IPS-20b (cell line): ENCODE measurements around the gene CABS1.

Source experiments
- H3K27ac ChIP-seq: one replicate; pipeline ENCODE4 v1.5.1; 2013; ENCODE audit warnings: low read length
- H3K27me3 ChIP-seq: 2 replicates; pipeline ENCODE4 v1.6.1; 2013; ENCODE audit warnings: mild to moderate bottlenecking, low read length, inconsistent platforms; ENCODE audit not compliant: insufficient read depth
- H3K36me3 ChIP-seq: 2 replicates; pipeline ENCODE4 v1.6.1; 2013; ENCODE audit warnings: low read depth, mild to moderate bottlenecking, inconsistent platforms, low read length, moderate library complexity; ENCODE audit not compliant: insufficient read depth
- H3K4me1 ChIP-seq: 2 replicates; pipeline ENCODE4 v1.6.1; 2013; ENCODE audit warnings: mild to moderate bottlenecking, control low read depth, inconsistent platforms, low read length, moderate library complexity; ENCODE audit not compliant: insufficient read depth
- H3K4me3 ChIP-seq: 2 replicates; pipeline ENCODE4 v1.5.1; 2013; ENCODE audit warnings: mild to moderate bottlenecking, low read length, inconsistent platforms
- H3K9ac ChIP-seq: 2 replicates; pipeline ENCODE4 v1.6.1; 2013; ENCODE audit warnings: low read depth, mild to moderate bottlenecking, inconsistent platforms, low read length, moderate library complexity
- H3K9me3 ChIP-seq: 2 replicates; pipeline ENCODE4 v1.6.1; 2013; ENCODE audit warnings: mild to moderate bottlenecking, low read depth, low read length, inconsistent platforms; ENCODE audit not compliant: insufficient read depth

Gene CABS1

GRCh38 chr4:70326052-70326451, 8.7 kb upstream of the CABS1 start:
- no peaks in the 10 kb centered on the region for H3K36me3 ChIP-seq
- peaks cover 31% of the 10 kb centered on the region; the same call in 1 of the 2 replicates for H3K9me3 ChIP-seq
- H3K4me1 ChIP-seq, result no peaks in the 10 kb centered on the region
- H3K27ac ChIP-seq, result no peak overlapping the region
- no peak overlapping the region for H3K9ac ChIP-seq
- H3K27me3 ChIP-seq, result no peaks in the 10 kb centered on the region
- no peak overlapping the region for H3K4me3 ChIP-seq

DNA sequence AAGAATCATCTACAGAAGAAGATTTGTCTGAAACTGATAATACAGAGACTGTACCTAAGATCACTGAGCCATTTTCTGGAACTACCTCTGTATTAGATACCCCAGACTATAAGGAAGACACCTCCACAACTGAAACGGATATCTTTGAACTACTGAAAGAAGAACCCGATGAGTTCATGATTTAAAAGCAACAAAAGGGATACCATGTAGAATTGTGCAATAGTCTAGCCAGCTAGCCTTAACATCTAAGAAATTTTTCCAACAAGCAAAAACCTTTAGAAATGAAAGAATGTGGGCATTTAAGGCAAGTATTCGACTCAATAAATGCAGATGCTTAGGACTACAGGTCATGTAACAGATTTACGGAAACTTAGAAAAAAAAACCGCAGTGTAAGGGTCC, 1.3 kb downstream of the CABS1 start:
- no peak overlapping the region for H3K9ac ChIP-seq
- no peaks in the 10 kb centered on the region for H3K27me3 ChIP-seq
- H3K4me3 ChIP-seq, result no peak overlapping the region
- no peaks in the 10 kb centered on the region for H3K36me3 ChIP-seq
- no peak overlapping the region for H3K27ac ChIP-seq
- H3K9me3 ChIP-seq, result no peaks in the 10 kb centered on the region
- H3K4me1 ChIP-seq, result no peaks in the 10 kb centered on the region

- no peaks in the 10 kb centered on the region; the same call in 1 of the 2 replicates for H3K4me1 ChIP-seq
Observed at GRCh38 chr4:70337886-70338420, 3.2 kb downstream of the CABS1 start.

GRCh38 chr4:70356185-70356584, 21.4 kb downstream of the CABS1 start:
- H3K9ac ChIP-seq, result no peak overlapping the region
- H3K4me1 ChIP-seq, result no peaks in the 10 kb centered on the region
- H3K4me3 ChIP-seq, result no peak overlapping the region
- no peaks in the 10 kb centered on the region for H3K36me3 ChIP-seq
- no peak overlapping the region for H3K27ac ChIP-seq
- no peaks in the 10 kb centered on the region for H3K9me3 ChIP-seq
- no peaks in the 10 kb centered on the region for H3K27me3 ChIP-seq

More at GRCh38 chr4:70337886-70338420, 3.2 kb downstream of the CABS1 start:
- H3K27me3 ChIP-seq, result no peaks in the 10 kb centered on the region
- H3K4me3 ChIP-seq, result no peak overlapping the region
- H3K36me3 ChIP-seq, result no peaks in the 10 kb centered on the region
- H3K9ac ChIP-seq, result no peak overlapping the region
- H3K27ac ChIP-seq, result no peak overlapping the region
- no peaks in the 10 kb centered on the region for H3K9me3 ChIP-seq

DNA sequence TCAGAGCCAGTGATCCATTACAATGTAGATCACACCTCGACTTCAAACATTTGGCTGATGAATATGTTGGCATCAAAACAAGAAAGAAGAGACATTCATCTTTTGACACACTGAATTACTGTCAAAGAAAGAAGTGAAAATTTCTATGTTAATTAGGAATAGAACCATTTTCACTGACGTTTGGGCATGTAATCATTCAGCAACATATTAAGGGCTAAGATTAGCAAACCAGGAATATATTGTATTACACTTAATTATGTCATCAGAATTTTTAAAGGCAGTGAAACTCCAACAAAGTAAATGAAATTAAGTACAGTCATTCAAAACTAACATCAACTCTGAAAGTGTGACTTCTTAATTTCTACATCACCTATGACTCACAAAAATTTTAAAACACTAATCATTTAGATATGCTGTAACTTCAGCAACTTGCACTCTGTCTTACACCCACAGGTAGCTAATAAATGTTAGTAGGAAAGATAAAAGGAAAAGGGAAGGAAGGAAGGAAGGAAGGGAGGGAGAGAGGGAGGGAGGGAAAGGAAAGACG, 24.4 kb downstream of the CABS1 start:
- Histone ChIP-seq H3K36me3 (no peaks in the 10 kb centered on the region), H3K4me3 (no peak overlapping the region), H3K9me3 (no peaks in the 10 kb centered on the region), H3K27me3 (no peaks in the 10 kb centered on the region), H3K9ac (no peak overlapping the region), H3K27ac (no peak overlapping the region), H3K4me1 (no peaks in the 10 kb centered on the region)

DNA sequence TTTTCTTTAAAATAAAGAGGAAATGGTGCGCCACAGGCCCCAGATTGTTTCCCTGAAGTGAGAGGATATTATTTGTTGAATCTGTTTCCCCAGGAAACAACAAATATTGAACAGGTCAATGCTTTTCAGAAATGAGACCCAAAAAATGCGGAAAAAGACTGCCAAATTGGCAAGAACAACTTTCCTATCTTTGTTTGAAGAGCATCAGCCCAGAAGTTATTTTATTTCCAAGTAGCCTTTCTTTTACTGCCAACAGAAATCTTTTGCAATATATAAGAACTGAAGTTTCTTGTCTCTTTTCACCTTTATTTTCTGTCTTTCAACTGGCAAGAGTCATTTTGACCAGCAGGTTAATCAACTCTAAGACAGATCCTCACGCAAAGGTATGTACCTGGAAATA, 25.7 kb downstream of the CABS1 start, which contains the start of gene SMR3A:
TSS of gene SMR3A (plus strand) at position 301 of the 400 bp plus-strand sequence. CDS start 1,356 bp downstream, outside the sequence.
- no peaks in the 10 kb centered on the region for H3K36me3 ChIP-seq
- H3K9me3 ChIP-seq, result no peaks in the 10 kb centered on the region
- no peaks in the 10 kb centered on the region for H3K4me1 ChIP-seq
- H3K27ac ChIP-seq, result no peak within 1 kb of the TSS
- no peak within 1 kb of the TSS for H3K4me3 ChIP-seq
- no peaks in the 10 kb centered on the region for H3K27me3 ChIP-seq
- no peak within 1 kb of the TSS for H3K9ac ChIP-seq

DNA sequence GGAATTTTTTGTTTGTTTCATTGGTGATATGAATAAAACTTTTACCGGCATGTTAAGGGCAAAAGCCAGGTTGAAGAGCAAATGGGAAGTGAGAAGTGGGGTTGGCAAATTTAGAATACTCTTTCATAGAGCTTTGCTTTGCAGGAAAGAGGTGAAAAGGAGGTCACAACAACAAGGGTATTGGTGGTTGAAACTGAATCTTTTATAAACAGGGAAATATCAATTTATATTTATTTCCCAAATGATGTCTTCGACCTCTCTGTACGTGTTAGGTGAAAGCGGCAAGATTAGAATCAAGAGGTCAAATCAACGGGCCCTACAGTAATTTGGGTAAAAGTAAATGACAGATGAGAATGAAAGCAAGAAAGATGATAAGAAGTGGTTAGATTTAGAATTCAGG, 29.2 kb downstream of the CABS1 start:
- no peak overlapping the region for H3K27ac ChIP-seq
- no peak overlapping the region for H3K4me3 ChIP-seq
- H3K27me3 ChIP-seq, result no peaks in the 10 kb centered on the region
- no peaks in the 10 kb centered on the region for H3K4me1 ChIP-seq
- H3K36me3 ChIP-seq, result no peaks in the 10 kb centered on the region
- no peak overlapping the region for H3K9ac ChIP-seq
- H3K9me3 ChIP-seq, result no peaks in the 10 kb centered on the region

GRCh38 chr4:70365479-70365878, 30.7 kb downstream of the CABS1 start:
- H3K27me3 ChIP-seq, result no peaks in the 10 kb centered on the region
- H3K9ac ChIP-seq, result no peak overlapping the region
- no peaks in the 10 kb centered on the region for H3K36me3 ChIP-seq
- H3K9me3 ChIP-seq, result no peaks in the 10 kb centered on the region
- no peak overlapping the region for H3K27ac ChIP-seq
- no peaks in the 10 kb centered on the region for H3K4me1 ChIP-seq
- H3K4me3 ChIP-seq, result no peak overlapping the region

GRCh38 chr4:70367813-70368212, 33.0 kb downstream of the CABS1 start:
- Histone ChIP-seq H3K27me3 (no peaks in the 10 kb centered on the region), H3K4me1 (no peaks in the 10 kb centered on the region), H3K9me3 (no peaks in the 10 kb centered on the region), H3K9ac (no peak overlapping the region), H3K4me3 (no peak overlapping the region), H3K36me3 (no peaks in the 10 kb centered on the region), H3K27ac (no peak overlapping the region)

DNA sequence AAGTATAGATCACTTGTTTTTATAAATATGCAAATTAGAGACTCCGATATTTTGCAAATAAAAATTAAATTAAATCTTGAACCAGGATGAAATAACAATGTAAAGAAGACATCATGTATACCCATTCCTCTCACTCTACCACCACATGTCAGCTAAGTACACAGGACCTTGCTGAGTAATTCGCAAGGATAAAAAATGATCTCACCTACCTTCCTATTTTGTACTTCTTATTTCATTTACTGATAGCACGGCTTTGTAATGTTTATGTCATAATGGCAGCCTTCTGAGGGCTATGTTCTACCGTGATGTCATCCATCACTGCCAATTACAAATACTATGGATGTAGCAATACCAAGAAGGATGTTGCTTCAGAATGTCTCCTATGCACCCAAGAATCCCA, 37.2 kb downstream of the CABS1 start:
- Histone ChIP-seq H3K27me3 (no peaks in the 10 kb centered on the region), H3K4me3 (no peak overlapping the region), H3K36me3 (no peaks in the 10 kb centered on the region), H3K9me3 (no peaks in the 10 kb centered on the region), H3K9ac (no peak overlapping the region), H3K27ac (no peak overlapping the region), H3K4me1 (no peaks in the 10 kb centered on the region)

- H3K4me1 ChIP-seq, result no peaks in the 10 kb centered on the region
- H3K27me3 ChIP-seq, result no peaks in the 10 kb centered on the region
- no peak overlapping the region for H3K27ac ChIP-seq
- no peaks in the 10 kb centered on the region for H3K9me3 ChIP-seq
- H3K36me3 ChIP-seq, result no peaks in the 10 kb centered on the region
- no peak overlapping the region for H3K9ac ChIP-seq
- no peak overlapping the region for H3K4me3 ChIP-seq
Observed at GRCh38 chr4:70372760-70373159, 38.0 kb downstream of the CABS1 start.

GRCh38 chr4:70380578-70380977, 45.8 kb downstream of the CABS1 start:
- no peak overlapping the region for H3K27ac ChIP-seq
- no peak overlapping the region for H3K4me3 ChIP-seq
- H3K9me3 ChIP-seq, result no peaks in the 10 kb centered on the region
- H3K4me1 ChIP-seq, result no peaks in the 10 kb centered on the region
- no peaks in the 10 kb centered on the region for H3K27me3 ChIP-seq
- H3K36me3 ChIP-seq, result no peaks in the 10 kb centered on the region
- no peak overlapping the region for H3K9ac ChIP-seq
